ENCODE data around the gene SLC12A1. TPM values are rescaled to one million over a fixed set of nuclear protein-coding genes. Genes with fewer than 3 reads are reported as not detected.

Gene SLC12A1
- total RNA-seq, 1 experiment from 2014 or later, result 0.15 TPM

- Mint-ChIP-seq H3K36me3 (no peaks in the 10 kb centered on the region), H3K4me3 (no peak overlapping the region), H3K27ac (no peak overlapping the region), H3K4me1 (peaks cover 11% of the 10 kb centered on the region), H3K9me3 (no peaks in the 10 kb centered on the region), H3K27me3 (ENCODE audit: low read depth) (no peaks in the 10 kb centered on the region)
- no peak for ATAC-seq
- no peak for TF ChIP-seq CREM (CRISPR knock-in tag; IDR thresholded peaks at IDR 0.05)
- no peak for TF ChIP-seq NFE2L1 (CRISPR knock-in tag; IDR thresholded peaks at IDR 0.05)
- TF ChIP-seq PRDM15 (CRISPR knock-in tag; IDR thresholded peaks at IDR 0.05), result no peak
- no peak for TF ChIP-seq ZMAT4 (CRISPR knock-in tag; IDR thresholded peaks at IDR 0.05)
- TF ChIP-seq GTF2I (CRISPR knock-in tag; conservative IDR thresholded peaks at IDR 0.05), result no peak
- TF ChIP-seq E2F1 (CRISPR knock-in tag; IDR thresholded peaks at IDR 0.05), result no peak
- CTCF ChIA-PET, result no interaction called here
- no peak for DNase-seq (ENCODE audit: low spot score)
- POLR2A ChIA-PET, result no interaction called here
Observed at GRCh38 chr15:48323294-48323693, 117.2 kb downstream of the SLC12A1 start.

- no peak overlapping the region for H3K4me3 Mint-ChIP-seq
- DNase-seq (ENCODE audit: low spot score), result no peak
- POLR2A ChIA-PET, result no interaction called here
- no peaks in the 10 kb centered on the region for H3K36me3 Mint-ChIP-seq
- no peak overlapping the region for H3K27ac Mint-ChIP-seq
- CTCF ChIA-PET, result interaction anchor here (0.7 kb wide), 1 partner anchor 175 kb away, joined by 3 read pairs; no protein-coding TSS in a partner anchor
- TF ChIP-seq E2F1 (CRISPR knock-in tag; IDR thresholded peaks at IDR 0.05) (no peak), NR1H2 (CRISPR knock-in tag; IDR thresholded peaks at IDR 0.05) (no peak), ZNF263 (CRISPR knock-in tag; IDR thresholded peaks at IDR 0.05; ENCODE audit: low read depth) (no peak), ZNF281 (CRISPR knock-in tag; IDR thresholded peaks at IDR 0.05) (no peak)
- peaks cover 10% of the 10 kb centered on the region for H3K4me1 Mint-ChIP-seq
- H3K27me3 Mint-ChIP-seq (ENCODE audit: low read depth), result no peaks in the 10 kb centered on the region
- no peaks in the 10 kb centered on the region for H3K9me3 Mint-ChIP-seq
- ATAC-seq, result no peak
Observed at GRCh38 chr15:48324949-48325348, 118.8 kb downstream of the SLC12A1 start.

GRCh38 chr15:48325400-48325799 is 119.3 kb downstream of the SLC12A1 start:
- Mint-ChIP-seq H3K27ac (no peak overlapping the region), H3K4me3 (no peak overlapping the region), H3K27me3 (ENCODE audit: low read depth) (no peaks in the 10 kb centered on the region), H3K4me1 (peaks cover 14% of the 10 kb centered on the region), H3K9me3 (no peaks in the 10 kb centered on the region), H3K36me3 (no peaks in the 10 kb centered on the region)
- CTCF ChIA-PET, result interaction anchor here (0.7 kb wide), 1 partner anchor 175 kb away, joined by 3 read pairs; no protein-coding TSS in a partner anchor
- POLR2A ChIA-PET, result no interaction called here
- no peak for DNase-seq (ENCODE audit: low spot score)
- no peak for ATAC-seq
- TF ChIP-seq FOXK1 (CRISPR knock-in tag; IDR thresholded peaks at IDR 0.05) (no peak), RORB (CRISPR knock-in tag; IDR thresholded peaks at IDR 0.05) (no peak), CREM (CRISPR knock-in tag; IDR thresholded peaks at IDR 0.05) (no peak), CREB1 (CRISPR knock-in tag; IDR thresholded peaks at IDR 0.05) (no peak), OVOL2 (CRISPR knock-in tag; IDR thresholded peaks at IDR 0.05; ENCODE audit: borderline replicate concordance) (no peak), ZNF317 (CRISPR knock-in tag; IDR thresholded peaks at IDR 0.05; ENCODE audit: borderline replicate concordance, low read depth) (no peak), E2F1 (CRISPR knock-in tag; IDR thresholded peaks at IDR 0.05) (no peak), TP53 (CRISPR knock-in tag; IDR thresholded peaks at IDR 0.05) (no peak), ZNF425 (CRISPR knock-in tag; conservative IDR thresholded peaks at IDR 0.05) (no peak), SMAD3 (CRISPR knock-in tag; IDR thresholded peaks at IDR 0.05; ENCODE audit: borderline replicate concordance) (no peak), ZBTB43 (CRISPR knock-in tag; IDR thresholded peaks at IDR 0.05) (no peak)

All from WTC11 (cell line).